K562 (cell line): Measurements from ENCODE around the gene AKAP10. TPM values are rescaled to one million over a fixed set of nuclear protein-coding genes. Genes with fewer than 3 reads are reported as not detected.

Experiments
- ATAC-seq: fragments of 200-7000 bp; cut with Tn5 transposase; 3 replicates; pipeline ENCODE4 v1.9.1; 2020; ENCODE audit warnings: moderate library complexity
- BruUV-seq: library from RNA; stranded (reverse); fragments of 400-500 nt; replicated peaks from 2 replicates; lab custom pipeline; 2021; lab: Mats Ljungman, UMichigan
- CTCF ChIA-PET: fragments of 300-600 bp; formaldehyde crosslinking; extraction: SDS; loops from one replicate; lab custom pipeline; 2021; ENCODE audit warnings: low intra/inter-chr PET ratio; lab: Yijun Ruan, JAX
- POLR2A ChIA-PET: fragments of 300-600, 350-650 bp; sonication (Branson Sonifier 250); formaldehyde crosslinking; extraction: SDS; loops from one replicate; lab custom pipeline; 2021; ENCODE audit warnings: antibody characterized with exemption, inconsistent platforms; lab: Yijun Ruan, JAX
- DNase-seq, 4 experiments: peaks; one replicate each; pipeline versions ENCODE4 v3.0.0 to v3.0.0-alpha.2; 2011 to 2018; ENCODE audit warnings: low spot score in 3 of 4, mixed read lengths in 3 of 4; ENCODE audit errors: extremely low read depth in 1 of 4
- FAIRE-seq: peaks from 2 replicates; lab custom pipeline; 2011; peaks lifted over from hg19 to GRCh38; lab: Jason Lieb, UNC
- H2AFZ ChIP-seq: 2 replicates; pipeline ENCODE4 v1.6.0; 2011; ENCODE audit warnings: low read depth, low read length, control low read depth, inconsistent platforms
- H3K27ac ChIP-seq: fragments of 200-600 bp; 3 replicates; pipeline ENCODE4 v1.8.0; 2011; ENCODE audit warnings: low read depth, mild to moderate bottlenecking, control low read depth, inconsistent platforms, low read length, moderate library complexity, mixed read lengths; ENCODE audit errors: extremely low read depth
- H3K27me3 ChIP-seq, 2 experiments: fragments of 300-600 bp in 1 of 2; 2 replicates in 1 of 2; 3 replicates in 1 of 2; pipeline versions ENCODE4 v1.6.0 to v1.8.0; 2011; ENCODE audit warnings: inconsistent platforms in 2 of 2, low read length in 2 of 2, mild to moderate bottlenecking in 1 of 2, mixed read lengths in 1 of 2, moderate library complexity in 1 of 2; ENCODE audit not compliant: control insufficient read depth in 2 of 2, insufficient read depth in 2 of 2
- H3K36me3 ChIP-seq: fragments of 300-600 bp; 3 replicates; pipeline ENCODE4 v1.8.0; 2011; ENCODE audit warnings: mild to moderate bottlenecking, low read length, inconsistent platforms; ENCODE audit not compliant: control insufficient read depth, insufficient read depth
- H3K4me1 ChIP-seq, 2 experiments: fragments of 200-600 bp in 1 of 2; replicated peaks in 1 of 2; 2 replicates in 1 of 2; 3 replicates in 1 of 2; pipeline versions ENCODE4 v1.5.1 to v1.8.0; 2011; ENCODE audit warnings: inconsistent platforms in 2 of 2, low read length in 2 of 2, mild to moderate bottlenecking in 1 of 2, mixed read lengths in 1 of 2, moderate library complexity in 1 of 2; ENCODE audit not compliant: control insufficient read depth in 2 of 2, insufficient read depth in 2 of 2
- H3K4me2 ChIP-seq: 2 replicates; pipeline ENCODE4 v1.6.1; 2011; ENCODE audit warnings: low read length, control low read depth, inconsistent platforms, mixed read lengths; ENCODE audit not compliant: insufficient read depth
- H3K4me3 ChIP-seq: fragments of 200-600 bp; sonication (generic), shearing (Covaris generic); 2 replicates; pipeline ENCODE4 v1.5.1; 2016; ENCODE audit warnings: control low read depth, inconsistent platforms
- H3K79me2 ChIP-seq: fragments of 200-600 bp; 3 replicates; pipeline ENCODE4 v1.8.0; 2011; ENCODE audit warnings: low read length, inconsistent platforms; ENCODE audit not compliant: control insufficient read depth, insufficient read depth
- H3K9ac ChIP-seq, 2 experiments: 2 replicates each; pipeline versions ENCODE4 v1.6.0 to v1.6.1; 2011; ENCODE audit warnings: low read depth in 2 of 2, low read length in 2 of 2, control low read depth in 1 of 2, inconsistent platforms in 1 of 2, mild to moderate bottlenecking in 1 of 2, mixed read lengths in 1 of 2; ENCODE audit not compliant: insufficient read depth in 1 of 2
- H3K9me1 ChIP-seq: one replicate; pipeline ENCODE4 v1.6.0; 2011; ENCODE audit warnings: inconsistent platforms, mild to moderate bottlenecking, low read length, moderate library complexity; ENCODE audit not compliant: control insufficient read depth, insufficient read depth
- H3K9me3 ChIP-seq: replicated peaks from 2 replicates; pipeline ENCODE4 v1.5.1; 2011; ENCODE audit warnings: low read depth, low read length, inconsistent platforms; ENCODE audit not compliant: control insufficient read depth, insufficient read depth
- H4K20me1 ChIP-seq: replicated peaks from 2 replicates; pipeline ENCODE4 v1.6.1; 2011; ENCODE audit warnings: low read length, inconsistent platforms, mixed read lengths; ENCODE audit not compliant: control insufficient read depth, insufficient read depth
- ETV5 ChIP-seq: sonication (generic); formaldehyde crosslinking; IDR thresholded peaks from 2 replicates; pipeline ENCODE4 v1.4.0; 2020; ENCODE audit warnings: low read depth, mild to moderate bottlenecking, missing genetic modification reagents
- MBD2 ChIP-seq: sonication (generic); IDR thresholded peaks from 2 replicates; pipeline ENCODE4 v1.6.1; 2016; ENCODE audit warnings: low read depth, borderline replicate concordance
- POLR2A ChIP-seq: fragments of 450-650 bp; conservative IDR thresholded peaks from 2 replicates; pipeline ENCODE4 v1.6.1; 2016
- RFX1 ChIP-seq: fragments of 450-650 bp; IDR thresholded peaks from 2 replicates; pipeline ENCODE4 v1.6.1; 2016; ENCODE audit warnings: mild to moderate bottlenecking, moderate library complexity
- SIN3A ChIP-seq, 2 experiments: fragments of 150-350 bp in 1 of 2; IDR thresholded peaks; 2 replicates each; pipeline ENCODE4 v1.6.1; 2011 to 2016; ENCODE audit warnings: borderline replicate concordance in 2 of 2, low read depth in 2 of 2, low read length in 2 of 2, mild to moderate bottlenecking in 2 of 2, moderate library complexity in 2 of 2; ENCODE audit not compliant: control insufficient read depth in 1 of 2
- SRSF9 ChIP-seq: fragments of 200-400 bp; formaldehyde crosslinking; IDR thresholded peaks from 2 replicates; pipeline ENCODE4 v1.6.1; 2017; ENCODE audit warnings: low read depth, low read length, borderline replicate concordance
- ZBTB43 ChIP-seq: sonication (generic); formaldehyde crosslinking; IDR thresholded peaks from 2 replicates; pipeline ENCODE4 v1.8.0; 2023; ENCODE audit warnings: mild to moderate bottlenecking, missing genetic modification reagents
- ZC3H11A ChIP-seq: IDR thresholded peaks from 2 replicates; pipeline ENCODE4 v1.6.1; 2012; ENCODE audit warnings: low read depth, low read length, improper control_type of control experiment
- ZC3H8 ChIP-seq: fragments of 450-650 bp; IDR thresholded peaks from 2 replicates; pipeline ENCODE4 v1.6.1; 2017
- ZNF165 ChIP-seq: fragments of 250-450 bp; sonication (Bioruptor Pico); IDR thresholded peaks from 2 replicates; pipeline ENCODE4 v1.4.0; 2020; ENCODE audit warnings: borderline replicate concordance
- ZNF586 ChIP-seq: fragments of 450-650 bp; formaldehyde crosslinking; conservative IDR thresholded peaks from 2 replicates; pipeline ENCODE4 v1.4.0; 2020; ENCODE audit warnings: mild to moderate bottlenecking, moderate library complexity
- WGBS: fragments of 100-300 bp; shearing (Covaris generic); methylation state at CpG from one replicate; pipeline ENCODE4 v1.1.6; 2016; ENCODE audit warnings: low coverage, mixed read lengths; ENCODE audit not compliant: insufficient coverage; ENCODE audit errors: missing lambda C conversion rate; 5-methylcytosine and 5-hydroxymethylcytosine counted together
- in situ Hi-C: fragments of 300-500 bp; cut with MboI; formaldehyde crosslinking; loops from 4 replicates; pipeline ENCODE4 v1.15.0; 2018; ENCODE audit warnings: inconsistent platforms, mixed read lengths
- intact Hi-C: fragments of 100-400 bp; cut with micrococcal nuclease; formaldehyde crosslinking; loops from 2 replicates; pipeline ENCODE4 v1.14.2; 2022
- polyA plus RNA-seq, 8 experiments: library from polyadenylated mRNA; depleted of rRNA in 4 of 8; stranded (reverse) in 5 of 8; unstranded in 3 of 8; fragments of >200 nt; fragmentation: Nextera tagmentation in 2 of 8; fragmentation: Illumina TruSeq in 1 of 8; extraction: Ambion mirVana in 2 of 8; extraction: Trizol in 1 of 8; gene quantifications; 2 replicates each; pipeline versions ENCODE4 v1.2.1 to v1.2.3, GENCODE V29; 2011 to 2014; ENCODE audit warnings: inconsistent platforms in 1 of 8, missing spikeins in 1 of 8
- total RNA-seq, 7 experiments: library from RNA; depleted of rRNA in 6 of 7; stranded (reverse); fragments of >200 nt in 6 of 7; fragmentation: Illumina TruSeq in 2 of 7; extraction: Trizol in 2 of 7; gene quantifications; 2 replicates each; pipeline versions ENCODE4 v1.2.1 to v1.2.3, GENCODE V29; 2011 to 2021; ENCODE audit warnings: low replicate concordance in 1 of 7
- TF ChIP-seq, protein P1 (sequence below): fragments of 450-650 bp; IDR thresholded peaks from 2 replicates; pipeline ENCODE4 v1.6.1; 2018; ENCODE audit not compliant: partially characterized antibody
- TF ChIP-seq, protein P2 (sequence below): IDR thresholded peaks from 3 replicates; pipeline ENCODE4 v1.6.1; 2011; ENCODE audit warnings: borderline replicate concordance, mild to moderate bottlenecking, moderate library complexity; ENCODE audit not compliant: insufficient read length; ENCODE audit errors: extremely low read depth

The AKAP10 gene
- total and polyA plus RNA-seq, 9 of the 15 experiments (the other 6 are each of a cell fraction or from before 2014, with no cell fraction given) = 4.0 to 20.3 (median 8.2) TPM

DNA sequence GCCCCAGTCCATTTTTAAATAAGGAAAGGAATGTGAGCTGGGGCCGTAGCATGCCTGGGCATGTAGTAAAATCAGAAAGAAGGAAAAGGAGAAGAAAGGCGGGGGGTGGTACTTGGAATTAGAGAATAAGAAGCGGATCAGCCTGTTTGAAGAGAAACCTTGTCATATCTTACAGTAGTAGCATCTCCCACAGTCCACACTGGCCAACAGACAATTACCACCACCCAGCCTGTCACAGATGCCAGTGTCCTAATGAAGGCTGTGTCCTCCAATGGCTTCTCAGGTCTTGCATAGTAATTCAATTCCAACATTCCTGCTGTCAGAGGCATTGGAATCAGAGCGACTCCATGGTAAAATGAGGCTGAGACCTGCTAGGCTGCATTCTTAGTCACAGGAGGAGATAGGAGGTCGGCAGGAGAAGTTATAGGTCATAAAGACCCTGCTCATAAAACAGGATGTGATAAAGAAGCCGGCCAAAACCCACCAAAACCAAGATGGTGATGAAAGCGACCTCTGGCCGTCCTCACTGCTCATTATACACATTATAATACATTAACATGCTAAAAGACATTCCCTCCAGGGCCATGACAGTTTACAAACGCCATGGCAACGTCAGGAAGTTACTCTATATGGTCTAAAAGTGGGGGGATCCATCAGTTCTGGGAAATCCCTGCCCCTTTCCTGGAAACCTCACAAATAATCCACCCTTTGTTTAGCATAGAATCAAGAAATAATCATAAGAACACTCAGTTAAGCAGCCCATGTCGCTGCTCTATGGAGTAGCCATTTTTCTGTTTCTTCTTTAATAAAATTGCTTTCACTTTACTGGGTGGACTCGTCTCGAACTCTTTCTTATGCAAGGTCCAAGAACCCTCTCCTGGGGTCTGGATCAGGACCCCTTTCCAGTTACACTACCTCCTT lies 9.6 kb upstream of the AKAP10 start:
- H3K79me2 ChIP-seq = no peaks in the 10 kb centered on the region
- WGBS = 38% methylated on average over 10 of the region's 13 CpGs
- H3K27ac ChIP-seq = peak overlapping the region; percentile 34; the same call in 2 of the 3 replicates
- H4K20me1 ChIP-seq = no peaks in the 10 kb centered on the region
- no peaks in the 10 kb centered on the region for H3K36me3 ChIP-seq
- H3K4me2 ChIP-seq = peak overlapping the region; percentile 28
- H3K9me1 ChIP-seq = no peaks in the 10 kb centered on the region
- FAIRE-seq = no peak
- H3K4me1 ChIP-seq = peaks cover 0 to 14% of the 10 kb centered on the region in 2 experiments; a peak in 2 of 5 replicates
- no peak overlapping the region for H3K4me3 ChIP-seq
- intact Hi-C loops = no loop called here
- H3K27me3 ChIP-seq = no peaks in the 10 kb centered on the region
- no peaks in the 10 kb centered on the region for H3K9me3 ChIP-seq
- ChIA-PET POLR2A (no interaction called here), CTCF (no interaction called here)
- H3K9ac ChIP-seq = 0 out of 4 replicates have a peak overlapping the region, but pooled peaks of 1 of the 2 experiments have one; percentile 12
- no TSS peak for BruUV-seq
- H2AFZ ChIP-seq = peak overlapping the region; percentile 84
- DNase-seq = peak in 1 of 4 experiments; percentile 19
- no peak; the same call in 2 of the 3 replicates for ATAC-seq
- in situ Hi-C loops = loop anchor here (5.0 kb wide), 1 partner anchor 125 kb away; no protein-coding TSS in a partner anchor
- no peak for TF ChIP-seq ZNF165 (CRISPR knock-in tag)
- TF ChIP-seq MBD2 = no peak
- no peak for TF ChIP-seq ZC3H11A
- TF ChIP-seq ZC3H8 = no peak
- peak; percentile 63 for TF ChIP-seq RFX1
- no peak for TF ChIP-seq SRSF9
- TF ChIP-seq POLR2A = no peak
- TF ChIP-seq, protein P1, sequence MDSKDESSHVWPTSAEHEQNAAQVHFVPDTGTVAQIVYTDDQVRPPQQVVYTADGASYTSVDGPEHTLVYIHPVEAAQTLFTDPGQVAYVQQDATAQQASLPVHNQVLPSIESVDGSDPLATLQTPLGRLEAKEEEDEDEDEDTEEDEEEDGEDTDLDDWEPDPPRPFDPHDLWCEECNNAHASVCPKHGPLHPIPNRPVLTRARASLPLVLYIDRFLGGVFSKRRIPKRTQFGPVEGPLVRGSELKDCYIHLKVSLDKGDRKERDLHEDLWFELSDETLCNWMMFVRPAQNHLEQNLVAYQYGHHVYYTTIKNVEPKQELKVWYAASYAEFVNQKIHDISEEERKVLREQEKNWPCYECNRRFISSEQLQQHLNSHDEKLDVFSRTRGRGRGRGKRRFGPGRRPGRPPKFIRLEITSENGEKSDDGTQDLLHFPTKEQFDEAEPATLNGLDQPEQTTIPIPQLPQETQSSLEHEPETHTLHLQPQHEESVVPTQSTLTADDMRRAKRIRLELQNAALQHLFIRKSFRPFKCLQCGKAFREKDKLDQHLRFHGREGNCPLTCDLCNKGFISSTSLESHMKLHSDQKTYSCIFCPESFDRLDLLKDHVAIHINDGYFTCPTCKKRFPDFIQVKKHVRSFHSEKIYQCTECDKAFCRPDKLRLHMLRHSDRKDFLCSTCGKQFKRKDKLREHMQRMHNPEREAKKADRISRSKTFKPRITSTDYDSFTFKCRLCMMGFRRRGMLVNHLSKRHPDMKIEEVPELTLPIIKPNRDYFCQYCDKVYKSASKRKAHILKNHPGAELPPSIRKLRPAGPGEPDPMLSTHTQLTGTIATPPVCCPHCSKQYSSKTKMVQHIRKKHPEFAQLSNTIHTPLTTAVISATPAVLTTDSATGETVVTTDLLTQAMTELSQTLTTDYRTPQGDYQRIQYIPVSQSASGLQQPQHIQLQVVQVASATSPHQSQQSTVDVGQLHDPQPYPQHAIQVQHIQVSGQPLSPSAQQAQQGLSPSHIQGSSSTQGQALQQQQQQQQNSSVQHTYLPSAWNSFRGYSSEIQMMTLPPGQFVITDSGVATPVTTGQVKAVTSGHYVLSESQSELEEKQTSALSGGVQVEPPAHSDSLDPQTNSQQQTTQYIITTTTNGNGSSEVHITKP = peak; percentile 54
- TF ChIP-seq ZBTB43 (CRISPR knock-in tag) = no peak
- no peak for TF ChIP-seq SIN3A (IDR thresholded peaks at IDR 0.05; ENCODE audit: borderline replicate concordance in 2 of 2, control insufficient read depth in 1 of 2, low read depth in 2 of 2, low read length in 2 of 2)
- no peak for TF ChIP-seq ZNF586 (CRISPR knock-in tag)
- TF ChIP-seq ETV5 (CRISPR knock-in tag) = no peak
- TF ChIP-seq, protein P2, sequence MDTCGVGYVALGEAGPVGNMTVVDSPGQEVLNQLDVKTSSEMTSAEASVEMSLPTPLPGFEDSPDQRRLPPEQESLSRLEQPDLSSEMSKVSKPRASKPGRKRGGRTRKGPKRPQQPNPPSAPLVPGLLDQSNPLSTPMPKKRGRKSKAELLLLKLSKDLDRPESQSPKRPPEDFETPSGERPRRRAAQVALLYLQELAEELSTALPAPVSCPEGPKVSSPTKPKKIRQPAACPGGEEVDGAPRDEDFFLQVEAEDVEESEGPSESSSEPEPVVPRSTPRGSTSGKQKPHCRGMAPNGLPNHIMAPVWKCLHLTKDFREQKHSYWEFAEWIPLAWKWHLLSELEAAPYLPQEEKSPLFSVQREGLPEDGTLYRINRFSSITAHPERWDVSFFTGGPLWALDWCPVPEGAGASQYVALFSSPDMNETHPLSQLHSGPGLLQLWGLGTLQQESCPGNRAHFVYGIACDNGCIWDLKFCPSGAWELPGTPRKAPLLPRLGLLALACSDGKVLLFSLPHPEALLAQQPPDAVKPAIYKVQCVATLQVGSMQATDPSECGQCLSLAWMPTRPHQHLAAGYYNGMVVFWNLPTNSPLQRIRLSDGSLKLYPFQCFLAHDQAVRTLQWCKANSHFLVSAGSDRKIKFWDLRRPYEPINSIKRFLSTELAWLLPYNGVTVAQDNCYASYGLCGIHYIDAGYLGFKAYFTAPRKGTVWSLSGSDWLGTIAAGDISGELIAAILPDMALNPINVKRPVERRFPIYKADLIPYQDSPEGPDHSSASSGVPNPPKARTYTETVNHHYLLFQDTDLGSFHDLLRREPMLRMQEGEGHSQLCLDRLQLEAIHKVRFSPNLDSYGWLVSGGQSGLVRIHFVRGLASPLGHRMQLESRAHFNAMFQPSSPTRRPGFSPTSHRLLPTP = no peak
